ENCODE measurements around the gene SERPINF2. TPM values are rescaled to one million over a fixed set of nuclear protein-coding genes. Genes with fewer than 3 reads are reported as not detected.
A peak's percentile ranks its signal among the peaks of the same experiment; 100 is the strongest.
"Not testable (repeated sequence)": the region's sequence is repeated elsewhere in the genome, so short reads cannot be mapped to it uniquely, and the experiment has no call there.

The SERPINF2 gene
- total RNA-seq, 1 donor from 2014 or later, result 21.6 TPM

- no peaks in the 10 kb centered on the region for H3K9me3 ChIP-seq
- no peaks in the 10 kb centered on the region for H3K36me3 ChIP-seq
- DNase-seq (no peak), ATAC-seq (no peak)
- no peak overlapping the region for H3K4me3 ChIP-seq
- TF ChIP-seq CTCF (IDR thresholded peaks at IDR 0.05), result no peak
- H3K27ac ChIP-seq, result peak overlapping the region; percentile 20
- no peaks in the 10 kb centered on the region for H3K27me3 ChIP-seq
- peaks cover 21% of the 10 kb centered on the region for H3K4me1 ChIP-seq
- intact Hi-C loops (cut with DNase I), result no loop called here
Observed at GRCh38 chr17:1759529-1759928, 16.9 kb downstream of the SERPINF2 start.

- H3K36me3 ChIP-seq, result no peaks in the 10 kb centered on the region
- TF ChIP-seq CTCF (IDR thresholded peaks at IDR 0.05), result no peak
- ATAC-seq, result peak; percentile 24
- H3K4me3 ChIP-seq, result peak overlapping the region; percentile 47
- H3K4me1 ChIP-seq, result peaks cover 31% of the 10 kb centered on the region
- DNase-seq, result no peak
- no peaks in the 10 kb centered on the region for H3K27me3 ChIP-seq
- no peaks in the 10 kb centered on the region for H3K9me3 ChIP-seq
- intact Hi-C loops (cut with DNase I), result no loop called here
- H3K27ac ChIP-seq, result peak overlapping the region; percentile 82
Observed at GRCh38 chr17:1762233-1762900, 19.7 kb downstream of the SERPINF2 start.

GRCh38 chr17:1762901-1763898 is 20.5 kb downstream of the SERPINF2 start:
- Histone ChIP-seq H3K4me1 (peaks cover 31% of the 10 kb centered on the region), H3K36me3 (no peaks in the 10 kb centered on the region), H3K27ac (peak overlapping the region; percentile 82), H3K4me3 (peak overlapping the region; percentile 47), H3K9me3 (no peaks in the 10 kb centered on the region), H3K27me3 (no peaks in the 10 kb centered on the region)
- ATAC-seq, result peak; percentile 22
- DNase-seq, result no peak
- intact Hi-C loops (cut with DNase I), result no loop called here
- TF ChIP-seq CTCF (IDR thresholded peaks at IDR 0.05), result no peak

GRCh38 chr17:1764284-1764683 is 21.6 kb downstream of the SERPINF2 start:
- Histone ChIP-seq H3K4me1 (peaks cover 31% of the 10 kb centered on the region), H3K9me3 (no peaks in the 10 kb centered on the region), H3K36me3 (no peaks in the 10 kb centered on the region), H3K27ac (peak overlapping the region; percentile 82), H3K27me3 (no peaks in the 10 kb centered on the region), H3K4me3 (peak overlapping the region; percentile 47)
- peak; percentile 69 for ATAC-seq
- no peak for TF ChIP-seq CTCF (IDR thresholded peaks at IDR 0.05)
- intact Hi-C loops (cut with DNase I), result no loop called here
- DNase-seq, result peak; percentile 74

- H3K4me1 ChIP-seq, result peaks cover 31% of the 10 kb centered on the region
- H3K27me3 ChIP-seq; H3K36me3 ChIP-seq; H3K9me3 ChIP-seq; ATAC-seq; H3K4me3 ChIP-seq; intact Hi-C loops (cut with DNase I); DNase-seq: not testable (repeated sequence)
- H3K27ac ChIP-seq, result peak overlapping the region; percentile 82
Observed at GRCh38 chr17:1764705-1765104, 22.0 kb downstream of the SERPINF2 start.

- TF ChIP-seq CTCF (IDR thresholded peaks at IDR 0.05), result no peak
- H3K4me1 ChIP-seq, result peaks cover 31% of the 10 kb centered on the region
- no peaks in the 10 kb centered on the region for H3K27me3 ChIP-seq
- DNase-seq (no peak), ATAC-seq (no peak)
- H3K4me3 ChIP-seq, result no peak overlapping the region
- H3K27ac ChIP-seq, result no peak overlapping the region
- intact Hi-C loops (cut with DNase I), result no loop called here
- H3K9me3 ChIP-seq, result no peaks in the 10 kb centered on the region
- H3K36me3 ChIP-seq, result no peaks in the 10 kb centered on the region
Observed at GRCh38 chr17:1765576-1765975, 22.9 kb downstream of the SERPINF2 start.

All from upper lobe of right lung (tissue), 1 donor.